NCI-H446 treated with DMSO at 0.1 percent for 48 hours (cell line): ENCODE measurements around the gene INSYN2B.

ENCODE experiments used
- DNase-seq: peaks from one replicate; lab custom pipeline; 2025; lab: John Stamatoyannopoulos, UW

The INSYN2B gene

DNA sequence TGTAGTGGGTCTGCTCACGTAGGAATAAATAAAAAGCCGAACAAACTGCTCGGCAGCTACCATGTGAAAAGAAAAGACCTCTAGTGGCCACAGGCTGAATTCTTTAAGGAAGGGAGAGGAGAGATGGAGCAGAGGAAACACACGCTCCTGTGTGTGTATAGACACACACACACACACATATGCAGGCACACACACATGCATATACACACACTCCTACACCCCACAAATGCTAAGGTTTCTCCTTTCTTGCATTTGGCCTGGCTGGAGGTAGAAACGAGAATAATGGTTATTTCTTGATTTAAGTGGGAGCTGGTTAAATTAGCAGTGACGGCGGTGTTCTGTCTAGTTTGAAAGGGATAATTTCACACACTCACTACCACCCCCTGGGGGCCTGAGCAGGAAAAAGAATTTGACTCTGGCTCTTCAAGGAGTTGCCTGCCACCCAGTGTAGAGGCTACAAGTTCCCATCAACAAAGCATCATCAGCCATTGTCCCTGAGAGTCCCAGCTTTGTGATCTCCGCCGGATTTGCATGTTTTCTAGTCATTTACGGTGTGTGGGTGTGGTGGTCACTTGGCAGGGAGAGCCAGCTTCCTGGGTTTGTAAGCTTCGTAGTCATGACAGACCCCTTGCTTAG is at the start of gene INSYN2B:
Gene INSYN2B, minus strand, starts transcription at position 78 of the 636 bp plus-strand sequence. CDS start 96,597 bp downstream, outside the sequence.
- DNase-seq = no peak

- no peak for DNase-seq
Measured at GRCh38 chr5:170028124-170028523, 47.8 kb upstream of the INSYN2B start.

DNA sequence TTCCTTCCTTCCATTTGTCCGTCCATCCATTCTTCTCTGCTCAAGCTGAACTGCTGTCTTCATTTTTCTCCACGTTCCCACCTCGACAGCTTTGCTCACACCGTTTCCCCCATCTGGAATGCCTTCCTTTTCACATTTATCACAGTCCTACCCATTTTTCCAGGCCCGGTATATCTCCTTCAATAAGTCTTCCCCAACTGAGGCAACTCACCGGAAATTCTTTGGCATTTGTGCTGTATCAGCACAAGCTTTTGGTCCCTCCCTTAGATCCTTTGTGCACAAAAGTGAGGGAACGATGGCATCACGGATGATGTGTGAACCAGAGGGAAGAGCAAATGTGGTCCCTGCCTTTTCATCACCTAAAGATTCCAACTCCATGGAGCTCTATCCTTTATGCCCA is 45.6 kb upstream of the INSYN2B start:
- DNase-seq = no peak

DNA sequence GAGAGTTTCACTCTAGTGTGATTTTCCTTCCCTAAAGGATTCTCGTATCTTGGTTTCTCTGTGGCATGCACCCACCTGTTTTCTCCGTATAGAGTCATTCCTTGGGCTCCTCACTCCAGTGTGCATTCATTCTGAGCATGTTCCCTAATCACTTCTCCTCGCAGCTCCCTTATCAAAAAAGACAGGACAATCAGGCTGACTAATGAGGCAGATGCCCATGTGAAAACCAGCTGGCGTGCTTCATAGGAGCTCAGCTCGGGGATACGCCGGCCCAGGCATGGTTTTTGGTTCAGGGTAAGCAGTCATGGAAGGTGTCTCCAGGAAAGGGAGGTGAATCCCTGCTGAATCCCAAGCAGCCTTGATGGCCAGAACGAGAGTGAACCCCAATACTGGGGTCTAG is 41.2 kb upstream of the INSYN2B start:
- DNase-seq = no peak

- DNase-seq = no peak
Measured at GRCh38 chr5:170020423-170020822, 40.1 kb upstream of the INSYN2B start.

- DNase-seq = no peak
Measured at GRCh38 chr5:170012622-170013021, 32.3 kb upstream of the INSYN2B start.

- no peak for DNase-seq
Measured at GRCh38 chr5:170011751-170012150, 31.5 kb upstream of the INSYN2B start.

GRCh38 chr5:170010595-170010994 is 30.3 kb upstream of the INSYN2B start:
- no peak for DNase-seq

GRCh38 chr5:170008376-170008775 is 28.1 kb upstream of the INSYN2B start:
- no peak for DNase-seq

DNA sequence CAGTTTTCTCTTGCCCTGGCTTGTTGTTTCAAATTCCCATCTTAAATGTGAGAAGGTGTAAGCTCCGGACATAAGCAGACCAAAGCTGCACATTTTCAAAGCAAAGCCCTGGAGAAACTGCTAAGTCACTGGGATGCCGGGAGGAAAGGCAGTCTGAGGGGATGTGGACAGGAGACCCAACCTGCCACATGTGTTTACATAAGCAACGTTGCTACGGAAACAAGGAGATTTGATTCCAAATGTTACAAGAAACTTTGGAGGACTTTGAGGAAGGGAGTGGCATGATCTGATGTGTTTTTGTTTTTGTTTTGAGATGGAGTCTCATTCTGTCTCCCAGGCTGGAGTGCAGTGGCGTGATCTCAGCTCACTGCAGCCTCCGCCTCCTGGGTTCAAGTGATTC is 25.7 kb upstream of the INSYN2B start:
- DNase-seq = no peak

GRCh38 chr5:170000155-170000554 is 19.9 kb upstream of the INSYN2B start:
- DNase-seq = no peak

GRCh38 chr5:169999621-170000020 is 19.3 kb upstream of the INSYN2B start:
- DNase-seq = no peak

DNA sequence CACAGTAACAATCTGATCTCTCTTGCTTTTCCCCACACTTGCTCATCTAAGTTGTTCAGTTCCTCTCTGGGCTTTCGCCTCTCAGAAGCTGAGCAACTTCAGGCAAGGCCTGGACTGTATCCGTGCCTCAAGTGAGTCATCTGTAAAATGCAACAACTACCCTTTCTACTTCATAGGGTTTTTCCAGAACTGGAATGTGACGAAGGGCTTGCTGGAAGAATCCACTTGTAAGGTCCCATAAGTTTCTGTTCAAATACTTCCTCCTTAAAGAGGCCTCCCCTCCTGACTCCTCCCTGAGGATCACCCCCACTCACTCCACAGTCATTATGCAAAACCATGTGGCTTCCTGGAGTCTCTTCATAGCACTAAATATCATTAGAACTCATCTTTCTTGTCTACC is 17.5 kb upstream of the INSYN2B start:
- DNase-seq = no peak

DNA sequence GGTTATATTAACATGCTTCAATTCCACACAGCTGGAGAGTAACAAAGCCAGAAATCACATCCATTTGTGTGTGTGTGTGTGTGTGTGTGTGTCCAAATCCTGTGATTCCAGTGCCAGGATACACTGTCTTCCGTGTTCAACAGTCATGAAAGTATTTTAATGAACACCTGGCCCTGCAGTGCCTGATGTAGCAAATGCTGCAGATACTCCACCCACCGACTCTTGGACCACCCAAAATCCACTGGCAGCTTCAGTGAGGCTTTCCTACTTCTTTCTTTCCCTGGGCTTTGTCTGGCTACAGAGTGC is 13.1 kb upstream of the INSYN2B start:
- DNase-seq = no peak

DNA sequence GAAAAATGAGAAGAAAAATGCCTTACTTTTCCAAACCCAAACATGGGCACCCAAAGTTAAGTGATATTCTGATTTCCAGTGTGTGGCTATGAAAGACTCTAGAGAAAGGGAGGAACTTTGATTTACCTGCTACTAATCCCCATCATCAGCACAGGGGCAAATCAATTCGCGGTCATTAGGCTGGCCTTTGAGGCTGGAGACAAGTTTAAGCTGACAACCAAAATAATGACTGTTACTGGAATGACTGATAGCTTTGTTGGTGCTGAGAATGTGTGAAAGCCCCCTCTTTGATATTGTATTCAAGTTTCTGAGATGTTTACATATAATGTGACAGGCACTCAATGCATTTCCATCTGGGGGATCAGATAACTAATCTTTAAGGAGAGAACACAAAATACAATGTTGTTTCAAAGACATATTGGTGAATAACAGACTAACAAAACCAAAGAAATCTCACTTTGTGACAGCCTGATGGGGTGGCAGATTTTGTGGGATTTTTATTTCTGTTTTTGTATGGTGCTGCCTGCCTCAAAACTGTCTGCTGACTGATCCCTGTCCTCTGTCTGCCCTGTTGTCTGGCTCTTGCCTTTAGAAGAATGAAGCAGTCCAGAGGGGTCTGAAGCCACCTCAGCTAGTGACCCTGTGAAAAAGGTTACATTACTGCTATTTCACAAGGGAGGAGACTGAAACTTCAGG is 12.6 kb upstream of the INSYN2B start:
- DNase-seq = no peak

DNA sequence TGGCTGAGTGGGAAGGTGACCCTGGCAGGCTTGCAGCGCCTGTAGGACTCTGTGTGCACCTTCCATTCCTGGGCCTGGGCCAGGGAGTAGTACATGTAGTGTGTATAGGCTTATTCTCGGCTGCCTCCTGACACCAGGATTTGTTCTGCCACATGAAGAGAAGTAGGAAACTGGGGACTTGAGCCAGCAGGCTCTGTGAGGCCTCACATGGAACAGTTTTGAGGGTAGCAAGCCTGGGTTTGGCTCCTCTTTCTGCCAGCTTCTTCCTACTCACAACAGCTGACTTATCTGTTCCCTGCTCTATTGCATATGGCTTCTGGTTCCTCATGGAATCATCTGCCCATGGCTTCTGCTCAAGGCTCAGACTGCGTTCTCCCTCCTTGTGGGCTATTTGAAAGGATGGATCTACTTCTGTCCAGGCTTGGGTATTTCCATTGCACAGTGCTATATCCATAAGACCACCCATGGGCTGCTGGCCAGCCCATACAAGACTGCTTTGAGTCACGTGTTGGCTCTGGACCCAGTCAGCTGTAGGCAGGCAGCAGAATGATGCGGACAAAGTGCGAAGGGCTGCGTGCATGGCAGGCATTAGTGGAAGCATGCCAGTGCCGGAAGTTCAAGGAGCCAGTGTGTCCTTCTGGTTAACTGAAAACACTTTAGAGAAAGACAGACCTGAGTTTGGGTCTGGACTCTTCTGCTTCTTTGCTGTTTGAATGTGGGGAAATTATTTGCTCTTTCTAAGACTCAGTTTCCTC is 11.0 kb upstream of the INSYN2B start:
- no peak for DNase-seq

DNA sequence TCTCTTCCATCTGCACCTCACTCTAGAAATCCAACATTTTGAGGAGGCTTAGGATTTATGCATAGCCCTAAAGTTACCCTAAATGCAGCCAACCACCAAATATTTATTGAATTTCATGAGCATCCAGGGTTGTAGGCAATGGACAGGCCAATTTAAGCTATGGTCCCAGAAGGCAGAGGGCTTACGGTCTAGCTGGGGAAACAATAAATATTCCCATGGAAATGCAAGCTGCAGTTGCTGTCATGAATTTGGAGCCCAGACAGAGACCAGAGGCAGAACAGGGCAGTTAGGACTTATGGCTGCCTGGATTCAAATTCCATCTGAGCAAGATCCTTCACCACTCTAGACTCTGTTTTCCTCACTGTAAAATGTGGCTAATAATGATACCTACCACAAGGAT is 9.1 kb upstream of the INSYN2B start:
- DNase-seq = no peak

DNA sequence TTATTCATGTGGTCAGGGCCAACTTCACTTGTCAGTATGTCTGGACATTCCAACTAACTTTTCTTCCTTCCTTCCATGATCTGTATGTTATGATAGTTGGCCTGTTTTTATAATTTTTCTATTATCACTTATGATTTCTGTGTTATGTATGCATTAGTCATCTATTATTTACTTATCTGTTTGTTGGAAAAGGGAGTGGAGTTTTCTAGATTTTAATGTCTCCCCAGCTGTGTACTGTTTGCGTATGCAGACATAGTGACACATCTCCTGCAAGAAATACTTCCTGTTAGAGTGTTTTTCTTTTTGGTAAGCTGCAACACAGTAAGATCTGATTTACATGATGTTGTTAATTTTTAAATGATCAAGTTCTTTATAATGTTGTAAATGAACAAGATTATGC is 8.7 kb upstream of the INSYN2B start:
- no peak for DNase-seq

DNA sequence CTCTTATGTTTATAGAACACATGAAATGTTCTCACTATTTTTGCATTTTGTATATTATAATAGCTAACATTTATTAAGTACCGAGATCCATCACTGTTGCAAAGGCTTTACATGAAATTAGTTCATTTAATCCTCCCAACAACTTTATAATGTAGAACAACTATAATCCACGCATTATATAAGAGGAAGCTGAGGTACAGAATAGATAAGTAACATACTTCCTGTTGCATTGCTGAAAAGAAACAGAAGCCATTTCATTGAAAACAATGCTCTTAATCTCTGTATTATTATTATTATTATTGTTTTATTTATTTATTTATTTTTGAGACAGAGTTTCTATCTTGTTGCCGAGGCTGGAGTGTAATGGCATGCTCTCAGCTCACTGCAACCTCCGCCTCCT is 7.9 kb upstream of the INSYN2B start:
- no peak for DNase-seq

DNA sequence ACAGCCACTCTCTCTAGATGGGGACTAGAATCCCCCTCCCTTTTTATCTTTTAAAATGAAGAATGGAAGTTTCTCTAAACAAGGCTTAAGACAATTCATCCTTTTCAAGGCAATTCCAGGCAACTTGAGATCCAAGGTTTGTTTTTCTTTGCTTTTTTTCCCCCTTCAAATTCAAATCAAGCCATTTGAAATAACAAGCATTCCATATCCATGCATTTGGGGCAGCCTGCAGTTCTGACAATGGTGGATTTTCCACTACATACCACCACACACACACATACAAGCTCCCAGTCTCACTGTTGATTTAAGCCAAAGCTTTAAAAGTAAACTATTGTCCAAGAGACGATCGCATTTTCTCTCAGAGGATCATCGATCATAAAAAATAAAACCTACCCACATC is 424 bp downstream of the INSYN2B start:
- no peak for DNase-seq

DNA sequence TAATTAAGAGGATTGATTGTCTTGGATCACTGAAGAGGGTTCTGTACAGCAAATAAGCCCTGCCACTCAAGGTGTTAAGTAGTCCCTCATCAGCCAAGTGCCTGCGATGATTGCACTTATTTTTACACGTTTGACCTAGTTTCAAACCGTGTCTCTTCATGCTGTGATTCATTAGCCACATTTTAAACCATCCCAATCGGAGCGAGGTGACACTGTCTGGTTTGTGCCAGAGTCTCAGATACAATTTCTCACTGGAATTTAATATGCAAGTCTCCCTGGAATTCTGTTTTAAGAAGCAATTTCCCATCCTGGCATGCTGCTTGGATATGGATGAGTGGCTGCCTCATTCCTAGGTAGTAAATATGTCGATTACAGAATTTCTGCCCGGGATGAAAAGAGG is 1.6 kb downstream of the INSYN2B start:
- no peak for DNase-seq

GRCh38 chr5:169974121-169974770 is 6.0 kb downstream of the INSYN2B start:
- DNase-seq = no peak

- no peak for DNase-seq
Measured at GRCh38 chr5:169973056-169973455, 7.2 kb downstream of the INSYN2B start.
